HG03039 (cell line): ENCODE results near the gene MACROD2.

Experiments
- ATAC-seq: cut with Tn5 transposase; IDR thresholded peaks from one replicate; pipeline ENCODE4 v1.9.1; 2021; ENCODE audit warnings: mild to moderate bottlenecking, moderate library complexity; ENCODE audit not compliant: unreplicated experiment

Gene MACROD2

DNA sequence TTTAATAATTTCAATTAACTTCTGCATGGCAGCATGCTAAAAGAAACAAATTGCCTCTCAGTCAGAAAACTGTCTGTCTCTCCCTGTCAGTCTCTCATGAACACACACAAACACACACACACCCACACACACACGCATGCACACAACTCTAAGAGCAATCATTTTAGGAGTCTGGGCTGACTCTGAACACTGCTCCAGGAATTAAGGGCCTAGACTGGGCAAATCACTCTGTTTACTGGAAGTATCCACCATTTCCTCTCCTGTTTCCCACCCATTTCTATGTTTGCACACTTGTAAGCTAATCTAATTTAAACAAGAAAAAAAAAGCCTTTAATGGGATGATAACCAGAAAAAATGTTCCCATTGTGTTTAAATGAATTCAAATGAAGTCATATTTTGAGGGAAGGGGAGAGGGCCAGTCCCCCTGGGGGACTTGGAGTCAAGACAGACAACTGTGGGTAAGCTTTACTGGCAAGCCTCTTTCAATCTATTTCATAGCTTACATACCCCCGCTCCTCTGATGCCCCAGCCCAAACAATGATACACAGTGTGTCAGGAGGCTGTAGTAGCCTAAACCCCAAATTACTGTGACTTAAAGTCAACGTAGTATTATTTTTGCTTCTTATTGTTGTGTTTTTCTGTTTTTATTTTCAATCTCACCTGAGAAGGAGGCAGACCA lies 789.9 kb downstream of the MACROD2 start:
- ATAC-seq: no peak

- ATAC-seq: no peak
These were observed 794.9 kb downstream of the MACROD2 start for GRCh38 chr20:14790190-14790589.

- no peak for ATAC-seq
These were observed 795.7 kb downstream of the MACROD2 start for GRCh38 chr20:14790771-14791620.

DNA sequence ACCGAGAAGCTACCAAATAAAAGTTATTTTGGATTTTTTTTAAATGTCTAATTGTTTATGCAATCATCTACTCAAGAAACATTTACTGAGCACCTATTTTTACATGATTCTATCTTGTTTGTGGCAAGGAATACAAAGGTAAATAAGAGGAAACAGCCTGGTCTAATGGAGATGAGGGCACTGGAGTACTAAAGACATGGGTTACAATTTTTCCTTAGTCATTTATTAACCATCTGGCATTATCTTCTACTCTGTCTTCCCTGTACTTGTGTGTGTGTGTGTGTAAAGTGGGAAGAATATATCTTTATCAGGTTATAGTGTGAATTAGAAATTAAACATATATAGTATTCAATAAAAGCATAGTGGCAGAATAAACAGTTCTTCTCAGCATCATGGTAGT lies 797.6 kb downstream of the MACROD2 start:
- no peak for ATAC-seq

DNA sequence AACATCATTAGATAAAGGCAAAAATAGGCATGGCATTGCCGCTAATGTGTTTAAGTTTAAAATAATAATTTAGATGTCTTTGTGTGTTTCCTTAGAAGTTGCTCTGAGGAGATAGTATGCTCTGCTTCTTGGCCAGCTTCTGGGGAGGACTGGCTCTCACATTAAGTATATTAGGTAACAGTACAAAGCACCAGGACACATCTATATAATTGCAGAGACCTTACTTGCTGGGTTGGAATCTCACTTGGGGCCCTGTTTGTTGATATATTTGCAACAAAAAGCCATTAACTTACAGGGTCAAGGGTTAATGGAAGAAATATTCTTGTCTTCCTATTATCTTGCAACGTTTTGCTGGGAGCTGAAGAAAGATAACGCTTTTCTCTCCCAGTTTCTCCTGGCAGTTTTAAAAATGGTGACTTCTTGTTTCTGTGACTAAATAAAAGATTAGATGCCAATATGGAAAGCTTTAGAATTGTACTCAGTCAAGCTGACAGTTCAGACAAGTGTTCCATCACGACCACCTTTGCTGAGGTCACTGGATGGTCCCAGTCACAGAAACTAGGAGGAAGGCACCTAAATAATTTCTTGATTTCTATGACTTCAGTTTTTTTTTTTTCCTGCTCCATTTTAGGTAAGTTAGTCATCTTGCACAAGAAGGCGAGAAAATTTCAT lies 804.4 kb downstream of the MACROD2 start:
- ATAC-seq: no peak

DNA sequence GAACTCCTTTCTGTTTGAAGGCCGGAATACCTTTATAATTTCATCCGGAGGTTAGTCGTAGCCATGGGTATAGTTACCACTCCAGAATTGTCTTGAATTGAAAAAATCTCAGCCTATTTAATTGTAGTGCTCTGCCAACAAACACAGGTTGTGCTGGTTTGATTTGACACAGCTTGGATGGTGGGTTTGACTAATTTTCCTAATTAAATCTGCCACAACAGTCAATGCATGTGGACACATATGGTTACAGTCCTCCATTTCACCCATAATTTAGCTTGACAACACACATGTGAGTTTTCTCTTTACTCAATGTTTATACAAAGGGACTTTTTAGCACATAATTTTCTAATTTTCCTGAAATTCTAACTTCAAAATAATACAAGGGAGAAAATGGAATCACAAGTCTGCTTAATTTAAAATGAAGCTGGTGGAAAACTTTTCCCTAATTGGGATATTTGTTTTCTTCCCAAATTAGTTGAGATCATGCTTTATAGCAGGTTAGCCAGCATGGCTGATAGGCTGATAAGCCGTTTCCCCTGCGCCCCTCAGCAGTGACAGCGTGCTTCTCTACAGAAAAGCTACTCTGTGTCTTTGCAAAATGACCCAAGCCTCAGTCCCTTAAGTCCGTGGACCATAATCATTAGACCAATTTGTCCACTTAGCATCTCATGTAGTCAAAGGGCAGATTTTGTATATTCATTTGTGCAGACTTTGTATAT lies 805.5 kb downstream of the MACROD2 start:
- no peak for ATAC-seq

GRCh38 chr20:14801591-14802325 lies 806.4 kb downstream of the MACROD2 start:
- no peak for ATAC-seq

GRCh38 chr20:14807224-14807623 lies 811.9 kb downstream of the MACROD2 start:
- no peak for ATAC-seq

- ATAC-seq: no peak
These were observed 820.0 kb downstream of the MACROD2 start for GRCh38 chr20:14815340-14815739.

- ATAC-seq: no peak
These were observed 821.2 kb downstream of the MACROD2 start for GRCh38 chr20:14816471-14816870.

DNA sequence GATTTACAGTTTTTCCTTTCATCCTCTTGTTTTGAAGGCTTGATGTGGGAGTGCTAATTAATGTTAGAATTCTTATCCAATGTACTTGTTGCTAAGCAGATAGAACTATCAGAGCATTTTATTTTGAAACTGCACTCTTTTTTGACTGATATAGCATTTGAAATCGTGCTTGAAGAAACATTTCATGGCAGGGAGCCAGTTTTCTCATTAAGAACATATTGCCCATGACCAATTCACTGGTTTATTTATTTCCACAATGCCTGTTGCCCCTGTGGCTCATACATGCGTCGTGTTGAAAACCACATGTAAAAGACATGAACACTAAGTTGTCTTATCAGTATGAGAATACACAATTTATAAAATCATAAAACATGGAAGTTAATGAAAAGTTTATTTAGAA lies 821.8 kb downstream of the MACROD2 start:
- no peak for ATAC-seq

- ATAC-seq: no peak
These were observed 825.5 kb downstream of the MACROD2 start for GRCh38 chr20:14820771-14821170.

GRCh38 chr20:14821251-14821650 lies 825.9 kb downstream of the MACROD2 start:
- ATAC-seq: no peak

DNA sequence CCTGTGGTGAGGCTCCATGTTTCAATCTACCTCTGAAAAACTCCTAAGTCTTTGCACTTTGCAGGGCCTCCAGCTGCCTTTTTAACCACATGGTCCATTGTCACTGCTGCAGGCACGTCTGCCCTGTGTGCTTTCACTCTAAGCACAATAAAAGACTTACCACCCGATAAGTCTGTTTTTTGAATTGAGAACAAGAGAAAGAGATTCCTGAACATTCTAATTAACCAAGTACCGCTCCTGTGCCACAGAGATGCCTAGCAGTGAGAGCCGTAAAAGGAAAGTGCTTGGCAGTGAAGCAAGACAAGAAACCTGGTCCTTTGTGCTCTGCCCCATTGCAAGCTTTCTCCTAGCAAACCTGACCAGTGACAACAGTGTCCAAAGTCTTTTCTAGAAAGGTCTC lies 829.7 kb downstream of the MACROD2 start:
- no peak for ATAC-seq

- ATAC-seq: no peak
These were observed 831.4 kb downstream of the MACROD2 start for GRCh38 chr20:14826543-14827313.

DNA sequence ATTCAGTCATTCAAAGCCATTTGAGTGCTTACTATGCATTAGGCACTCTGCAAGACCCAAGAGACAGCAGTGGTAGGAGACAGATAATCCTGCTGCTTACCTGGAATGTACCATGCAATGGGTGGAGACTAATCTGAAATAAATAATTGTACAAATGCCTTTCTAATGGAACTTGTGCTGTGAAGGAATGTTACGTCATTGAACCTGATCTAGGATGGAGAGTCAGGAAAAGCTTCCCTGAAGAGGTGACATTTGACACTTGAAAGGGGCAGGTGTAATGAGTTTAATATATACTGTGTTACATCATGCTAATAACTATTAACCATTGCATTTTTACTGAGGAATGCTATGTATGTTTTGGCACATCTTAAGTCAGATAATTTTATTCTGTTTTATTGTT lies 833.1 kb downstream of the MACROD2 start:
- ATAC-seq: no peak

- ATAC-seq: peak; percentile 39
These were observed 834.6 kb downstream of the MACROD2 start for GRCh38 chr20:14829906-14830305.

- ATAC-seq: peak; percentile 70
These were observed 835.1 kb downstream of the MACROD2 start for GRCh38 chr20:14830466-14830865.

DNA sequence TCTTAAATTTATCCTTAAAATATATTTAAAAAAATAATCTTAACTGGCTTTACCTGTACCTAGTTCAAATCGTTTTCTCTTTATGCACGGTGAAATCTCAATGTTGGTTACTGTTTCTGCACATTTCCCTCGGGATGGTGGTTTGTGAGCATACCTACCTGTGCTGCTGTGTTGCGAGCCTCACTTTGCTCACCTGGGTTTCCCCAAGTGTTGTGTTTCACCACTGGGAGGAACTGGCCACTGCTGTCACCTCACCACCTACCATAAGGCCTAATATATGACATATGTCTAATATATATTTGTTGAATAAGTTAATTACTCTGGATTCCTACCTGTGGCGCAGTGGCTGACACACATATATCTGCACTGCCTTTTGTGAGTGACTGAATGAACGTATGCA lies 835.6 kb downstream of the MACROD2 start:
- ATAC-seq: no peak

- ATAC-seq: peak; percentile 78
These were observed 837.3 kb downstream of the MACROD2 start for GRCh38 chr20:14832630-14833029.
